ENCODE results near the gene CBLC.
"Not testable (repeated sequence)": the region's sequence is repeated elsewhere in the genome, so short reads cannot be mapped to it uniquely, and the experiment has no call there.

CBLC gene

GRCh38 chr19:44767295-44768180, 10.2 kb upstream of the CBLC start:
- Mint-ChIP-seq H3K9me3 (peaks cover 6% of the 10 kb centered on the region), H3K4me3 (no peak overlapping the region), H3K4me1 (peaks cover 37% of the 10 kb centered on the region), H3K27ac (no peak overlapping the region), H3K27me3 (no peaks in the 10 kb centered on the region), H3K36me3 (no peaks in the 10 kb centered on the region)
- no peak for ATAC-seq

DNA sequence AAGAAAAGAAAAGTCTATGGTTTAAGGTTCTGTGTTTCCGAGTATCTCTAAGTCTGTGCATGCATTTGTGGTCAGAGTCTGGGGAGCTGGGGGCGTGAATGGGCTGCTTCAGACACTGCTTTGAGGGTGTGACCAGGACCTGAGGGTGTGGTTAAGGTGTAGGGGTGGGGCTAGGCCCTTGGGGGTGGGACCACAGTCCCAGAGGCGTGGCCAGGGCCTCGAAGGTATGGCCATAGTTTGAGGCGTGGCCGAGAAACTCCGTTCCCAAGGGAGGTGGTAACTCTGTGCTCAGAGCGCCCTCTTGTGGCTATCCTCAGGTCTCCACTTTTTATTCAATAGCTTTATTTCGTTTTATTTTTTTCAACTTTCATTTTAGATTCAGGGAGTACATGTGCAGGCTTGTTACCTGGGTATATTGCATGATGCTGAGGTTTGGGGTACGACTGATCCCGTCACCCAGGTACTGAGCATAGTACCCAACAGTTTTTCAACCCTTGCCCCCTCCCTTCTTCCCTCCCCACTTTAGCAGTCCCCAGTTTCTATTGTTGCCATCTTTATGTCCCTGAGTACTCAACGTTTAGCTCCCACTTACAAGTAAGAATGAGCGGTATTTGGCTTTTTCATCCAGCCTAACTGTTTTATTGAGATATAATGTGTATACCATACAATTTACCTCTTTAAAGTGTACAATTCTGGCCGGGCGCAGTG, 7.0 kb upstream of the CBLC start:
- H3K27me3 Mint-ChIP-seq, result no peaks in the 10 kb centered on the region
- no peaks in the 10 kb centered on the region for H3K36me3 Mint-ChIP-seq
- peak overlapping the region; percentile 48 for H3K4me3 Mint-ChIP-seq
- H3K4me1 Mint-ChIP-seq, result peaks cover 31% of the 10 kb centered on the region
- peak overlapping the region; percentile 58 for H3K27ac Mint-ChIP-seq
- H3K9me3 Mint-ChIP-seq, result peaks cover 6% of the 10 kb centered on the region
- ATAC-seq, result peak; percentile 100

DNA sequence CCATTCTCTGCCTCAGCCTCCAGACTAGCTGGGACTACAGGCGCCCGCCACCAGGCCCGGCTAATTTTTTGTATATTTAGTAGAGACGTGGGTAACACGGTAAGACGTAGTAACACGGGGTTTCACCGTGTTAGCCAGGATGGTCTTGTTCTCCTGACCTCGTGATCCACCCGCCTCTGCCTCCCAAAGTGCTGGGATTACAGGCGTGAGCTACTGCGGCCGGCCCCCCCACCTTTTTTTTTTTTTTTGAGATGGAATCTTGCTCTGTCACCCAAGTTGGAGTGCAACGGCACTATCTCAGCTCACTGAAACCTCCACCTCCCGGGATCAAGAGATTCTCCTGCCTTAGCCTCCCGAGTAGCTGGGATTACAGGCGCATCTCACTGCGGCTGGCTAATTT, 5.5 kb upstream of the CBLC start:
- H3K4me1 Mint-ChIP-seq, result peaks cover 31% of the 10 kb centered on the region
- not testable (repeated sequence) for H3K27me3 Mint-ChIP-seq, H3K9me3 Mint-ChIP-seq, H3K27ac Mint-ChIP-seq, H3K4me3 Mint-ChIP-seq, ATAC-seq, H3K36me3 Mint-ChIP-seq

GRCh38 chr19:44772959-44773358, 4.7 kb upstream of the CBLC start:
- peaks cover 9% of the 10 kb centered on the region for H3K27me3 Mint-ChIP-seq
- no peak overlapping the region for H3K4me3 Mint-ChIP-seq
- H3K36me3 Mint-ChIP-seq, result no peaks in the 10 kb centered on the region
- peaks cover 3% of the 10 kb centered on the region for H3K9me3 Mint-ChIP-seq
- H3K27ac Mint-ChIP-seq, result no peak overlapping the region
- ATAC-seq, result no peak
- H3K4me1 Mint-ChIP-seq, result peaks cover 23% of the 10 kb centered on the region

- H3K36me3 Mint-ChIP-seq, result no peaks in the 10 kb centered on the region
- ATAC-seq, result no peak
- peaks cover 3% of the 10 kb centered on the region for H3K4me1 Mint-ChIP-seq
- peaks cover 19% of the 10 kb centered on the region for H3K27me3 Mint-ChIP-seq
- no peaks in the 10 kb centered on the region for H3K9me3 Mint-ChIP-seq
- no peak overlapping the region for H3K27ac Mint-ChIP-seq
- H3K4me3 Mint-ChIP-seq, result no peak overlapping the region
These were observed 1.9 kb upstream of the CBLC start for GRCh38 chr19:44775676-44776240.

DNA sequence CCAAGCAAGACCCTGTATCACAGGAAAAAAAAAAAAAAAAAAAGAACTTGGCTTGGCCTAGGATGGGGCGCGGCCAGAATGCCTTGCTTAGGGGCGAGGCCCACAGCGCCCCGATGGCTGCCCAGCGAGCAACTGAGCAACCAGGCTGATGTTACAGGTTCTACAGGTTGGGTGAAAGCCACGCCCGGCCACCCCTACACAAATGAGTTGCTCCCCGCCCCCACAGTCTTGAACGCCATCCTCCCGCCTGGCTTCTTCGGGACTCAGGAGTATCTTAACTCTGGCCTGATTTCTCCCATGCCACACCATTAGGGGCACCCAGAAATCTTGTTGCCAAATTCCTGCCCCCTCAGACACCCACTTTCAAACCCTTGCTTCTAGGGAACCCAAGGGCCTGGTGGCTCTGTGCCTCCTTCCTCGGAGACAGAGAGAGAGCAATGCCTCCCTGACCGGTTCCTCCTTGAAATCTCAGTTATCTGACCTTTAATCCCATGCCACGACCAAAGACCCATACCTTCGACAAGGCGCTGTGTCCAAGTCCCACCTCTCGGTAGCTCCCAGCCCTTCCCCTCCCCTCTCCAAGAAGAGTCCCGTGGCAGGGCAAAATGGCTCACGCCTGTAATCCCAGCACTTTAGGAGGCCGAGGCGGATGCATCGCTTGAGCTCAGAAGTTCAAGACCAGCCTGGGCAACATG, 1.1 kb upstream of the CBLC start:
- H3K27ac Mint-ChIP-seq, result no peak overlapping the region
- peaks cover 19% of the 10 kb centered on the region for H3K27me3 Mint-ChIP-seq
- no peaks in the 10 kb centered on the region for H3K36me3 Mint-ChIP-seq
- ATAC-seq, result no peak
- H3K4me1 Mint-ChIP-seq, result no peaks in the 10 kb centered on the region
- H3K9me3 Mint-ChIP-seq, result no peaks in the 10 kb centered on the region
- no peak overlapping the region for H3K4me3 Mint-ChIP-seq

GRCh38 chr19:44779150-44779549, 1.5 kb downstream of the CBLC start:
- Mint-ChIP-seq H3K36me3 (no peaks in the 10 kb centered on the region), H3K9me3 (no peaks in the 10 kb centered on the region), H3K27ac (no peak overlapping the region), H3K4me1 (peaks cover 2% of the 10 kb centered on the region), H3K4me3 (no peak overlapping the region), H3K27me3 (peaks cover 24% of the 10 kb centered on the region)
- ATAC-seq, result no peak

- not testable (repeated sequence) for H3K4me3 Mint-ChIP-seq, H3K4me1 Mint-ChIP-seq, H3K27ac Mint-ChIP-seq, H3K9me3 Mint-ChIP-seq, H3K36me3 Mint-ChIP-seq, ATAC-seq
- H3K27me3 Mint-ChIP-seq, result peaks cover 32% of the 10 kb centered on the region
These were observed 4.0 kb downstream of the CBLC start for GRCh38 chr19:44781694-44782093.

- Mint-ChIP-seq H3K9me3 (no peaks in the 10 kb centered on the region), H3K27me3 (peaks cover 30% of the 10 kb centered on the region), H3K27ac (no peak overlapping the region), H3K36me3 (no peaks in the 10 kb centered on the region), H3K4me3 (no peak overlapping the region), H3K4me1 (peaks cover 8% of the 10 kb centered on the region)
- no peak for ATAC-seq
These were observed 5.0 kb downstream of the CBLC start for GRCh38 chr19:44782729-44783128.

- Mint-ChIP-seq H3K9me3 (no peaks in the 10 kb centered on the region), H3K27ac (no peak overlapping the region), H3K4me3 (no peak overlapping the region), H3K4me1 (peaks cover 8% of the 10 kb centered on the region), H3K36me3 (no peaks in the 10 kb centered on the region), H3K27me3 (peaks cover 28% of the 10 kb centered on the region)
- ATAC-seq, result no peak
These were observed 5.9 kb downstream of the CBLC start for GRCh38 chr19:44783545-44783944.

- Mint-ChIP-seq H3K4me1 (peaks cover 8% of the 10 kb centered on the region), H3K27ac (no peak overlapping the region), H3K9me3 (no peaks in the 10 kb centered on the region), H3K36me3 (no peaks in the 10 kb centered on the region), H3K4me3 (no peak overlapping the region), H3K27me3 (peaks cover 27% of the 10 kb centered on the region)
- ATAC-seq, result no peak
These were observed 7.6 kb downstream of the CBLC start for GRCh38 chr19:44785271-44785670.

GRCh38 chr19:44785993-44786392, 8.3 kb downstream of the CBLC start:
- H3K27ac Mint-ChIP-seq, result no peak overlapping the region
- H3K4me1 Mint-ChIP-seq, result peaks cover 8% of the 10 kb centered on the region
- H3K27me3 Mint-ChIP-seq, result peaks cover 27% of the 10 kb centered on the region
- no peak for ATAC-seq
- H3K4me3 Mint-ChIP-seq, result no peak overlapping the region
- H3K9me3 Mint-ChIP-seq, result no peaks in the 10 kb centered on the region
- H3K36me3 Mint-ChIP-seq, result no peaks in the 10 kb centered on the region

DNA sequence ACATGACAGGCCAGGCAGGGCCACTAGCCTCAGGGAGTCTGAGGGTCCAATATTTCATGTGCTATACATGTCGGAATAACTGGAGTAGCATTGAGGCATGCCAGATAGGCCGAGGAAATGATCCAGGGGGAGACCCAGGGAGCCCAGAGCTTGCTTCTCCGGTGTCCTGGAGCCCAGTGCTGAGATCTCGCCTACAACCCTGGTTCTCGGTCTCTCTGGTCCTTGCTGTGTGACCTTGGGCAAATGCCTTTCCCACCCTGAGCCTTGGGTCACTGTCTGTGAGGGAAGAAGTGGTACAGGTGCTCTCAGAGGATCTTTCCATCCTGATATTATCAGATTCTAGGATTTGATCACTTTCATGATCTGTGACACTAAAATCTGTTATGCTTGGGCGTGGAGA, 11.3 kb downstream of the CBLC start:
- H3K9me3 Mint-ChIP-seq, result no peaks in the 10 kb centered on the region
- peaks cover 17% of the 10 kb centered on the region for H3K4me1 Mint-ChIP-seq
- peaks cover 45% of the 10 kb centered on the region for H3K27me3 Mint-ChIP-seq
- H3K4me3 Mint-ChIP-seq, result no peak overlapping the region
- H3K36me3 Mint-ChIP-seq, result no peaks in the 10 kb centered on the region
- H3K27ac Mint-ChIP-seq, result no peak overlapping the region
- no peak for ATAC-seq

GRCh38 chr19:44789943-44790483, 12.3 kb downstream of the CBLC start:
- H3K4me3 Mint-ChIP-seq, result no peak overlapping the region
- peaks cover 47% of the 10 kb centered on the region for H3K27me3 Mint-ChIP-seq
- H3K4me1 Mint-ChIP-seq, result peaks cover 10% of the 10 kb centered on the region
- no peak overlapping the region for H3K27ac Mint-ChIP-seq
- H3K9me3 Mint-ChIP-seq, result no peaks in the 10 kb centered on the region
- no peaks in the 10 kb centered on the region for H3K36me3 Mint-ChIP-seq
- ATAC-seq, result no peak

DNA sequence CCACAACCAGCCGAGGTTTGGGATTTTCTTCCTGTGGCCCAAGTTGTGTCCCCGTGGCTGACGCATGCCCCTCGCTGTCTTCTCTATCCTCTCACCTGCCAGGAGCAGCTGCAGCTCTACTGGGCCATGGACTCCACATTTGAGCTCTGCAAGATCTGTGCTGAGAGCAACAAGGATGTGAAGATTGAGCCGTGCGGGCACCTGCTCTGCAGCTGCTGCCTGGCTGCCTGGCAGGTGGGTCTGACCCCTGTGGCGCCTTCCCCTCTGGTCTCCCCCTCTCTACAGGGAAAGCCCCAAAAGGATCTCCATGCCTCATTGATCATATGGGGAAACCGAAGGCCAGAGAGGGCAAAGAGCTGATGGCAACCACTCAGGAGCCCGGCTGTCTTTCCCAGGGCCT, 14.6 kb downstream of the CBLC start:
- Mint-ChIP-seq H3K27ac (no peak overlapping the region), H3K4me3 (no peak overlapping the region), H3K4me1 (peaks cover 10% of the 10 kb centered on the region), H3K36me3 (no peaks in the 10 kb centered on the region), H3K27me3 (peaks cover 52% of the 10 kb centered on the region), H3K9me3 (no peaks in the 10 kb centered on the region)
- ATAC-seq, result peak; percentile 81
